Stimulated activated memory B cell treated with anti-CD40 and anti-IgM and Interleukin-4, amounts not matched to agents 10 μg/mL and 1 μg/mL and 100 μg/mL, for 72 hours (primary cell): Measurements from ENCODE around the gene KCNAB1.

Experiments used
- ATAC-seq: fragments of 150-1000 bp; cut with Tn5 transposase; 2 replicates; pipeline ENCODE4 v1.10.0; 2021
- H3K27ac Mint-ChIP-seq: one replicate; pipeline ENCODE4 v1.8.0; 2022; ENCODE audit warnings: mild to moderate bottlenecking, mixed read lengths
- H3K27me3 Mint-ChIP-seq: one replicate; pipeline ENCODE4 v1.8.0; 2022; ENCODE audit warnings: mixed read lengths
- H3K36me3 Mint-ChIP-seq: one replicate; pipeline ENCODE4 v1.8.0; 2022; ENCODE audit warnings: mixed read lengths
- H3K4me1 Mint-ChIP-seq: one replicate; pipeline ENCODE4 v1.8.0; 2022; ENCODE audit warnings: mixed read lengths
- H3K4me3 Mint-ChIP-seq: one replicate; pipeline ENCODE4 v1.8.0; 2022; ENCODE audit warnings: mild to moderate bottlenecking, moderate library complexity, mixed read lengths
- H3K9me3 Mint-ChIP-seq: one replicate; pipeline ENCODE4 v1.8.0; 2022; ENCODE audit warnings: mixed read lengths

KCNAB1 gene

GRCh38 chr3:156412600-156412999 lies 292.2 kb downstream of the KCNAB1 start:
- H3K4me1 Mint-ChIP-seq: no peaks in the 10 kb centered on the region
- H3K27me3 Mint-ChIP-seq: peaks cover 21% of the 10 kb centered on the region
- ATAC-seq: no peak
- H3K4me3 Mint-ChIP-seq: no peak overlapping the region
- no peak overlapping the region for H3K27ac Mint-ChIP-seq
- no peaks in the 10 kb centered on the region for H3K36me3 Mint-ChIP-seq
- H3K9me3 Mint-ChIP-seq: peaks cover 5% of the 10 kb centered on the region

DNA sequence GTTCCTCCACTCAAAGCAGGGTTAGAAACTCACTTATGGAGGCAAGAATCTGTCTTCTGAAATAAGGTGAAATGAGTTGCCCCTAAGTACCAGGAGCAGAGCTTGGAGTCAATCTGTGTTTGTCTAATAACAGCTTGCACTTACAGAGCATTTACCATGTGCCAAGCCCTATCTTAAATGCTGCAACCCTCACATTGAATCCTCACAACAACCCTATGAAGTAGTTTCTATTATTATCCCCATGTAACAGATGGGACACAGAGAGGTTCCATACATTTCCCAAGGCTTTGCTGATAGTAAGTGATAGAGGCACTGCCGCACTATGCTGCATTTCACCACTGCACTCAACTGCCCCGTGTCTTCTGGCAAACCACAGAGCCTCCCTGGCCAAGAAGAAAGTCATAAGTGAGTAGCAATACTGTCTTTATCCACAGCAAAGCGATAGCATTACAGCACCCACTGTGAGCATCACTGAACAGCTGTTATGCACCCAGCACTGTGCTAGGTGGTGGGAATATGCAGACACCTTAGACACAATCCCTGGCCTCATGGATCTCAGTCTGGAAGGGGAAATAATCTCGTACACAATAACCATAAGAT lies 293.0 kb downstream of the KCNAB1 start:
- Mint-ChIP-seq H3K36me3 (no peaks in the 10 kb centered on the region), H3K9me3 (peaks cover 5% of the 10 kb centered on the region), H3K27me3 (peaks cover 21% of the 10 kb centered on the region), H3K4me1 (no peaks in the 10 kb centered on the region), H3K4me3 (no peak overlapping the region), H3K27ac (no peak overlapping the region)
- no peak for ATAC-seq

DNA sequence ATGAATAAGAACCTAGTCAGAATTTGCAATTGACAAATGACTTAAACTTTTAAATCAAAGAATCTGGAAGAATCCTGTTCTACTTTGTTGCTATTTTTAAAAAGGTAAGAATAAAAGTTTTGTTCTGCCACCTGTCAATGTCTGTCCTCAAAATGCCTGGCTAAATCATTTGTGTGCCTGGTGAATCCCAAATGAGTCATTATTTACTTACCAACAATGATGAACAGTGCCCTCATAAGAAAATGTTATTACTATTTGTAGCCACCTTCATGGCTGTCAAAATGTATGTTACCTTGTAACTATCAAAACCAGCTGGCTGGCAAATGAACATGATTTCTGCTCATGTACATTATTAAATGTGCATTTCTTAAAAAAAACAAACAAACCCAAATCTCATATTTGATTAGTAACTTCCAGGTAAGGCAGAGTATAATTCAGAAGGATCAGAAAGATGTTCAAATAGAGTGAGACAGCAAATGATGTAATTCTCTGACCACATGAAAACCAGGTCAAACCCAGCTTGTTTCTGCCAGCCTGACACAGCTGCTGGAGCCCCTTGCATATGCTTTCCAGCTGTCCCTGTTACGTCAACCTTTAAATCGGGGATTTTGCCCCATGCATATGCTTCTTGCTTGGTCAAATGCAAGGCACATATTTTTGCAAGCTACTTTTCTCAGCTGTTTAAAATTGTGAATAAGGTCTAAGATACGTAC lies 296.6 kb downstream of the KCNAB1 start:
- no peak for ATAC-seq
- H3K27ac Mint-ChIP-seq: no peak overlapping the region
- H3K9me3 Mint-ChIP-seq: peaks cover 5% of the 10 kb centered on the region

GRCh38 chr3:156417559-156418132 lies 297.3 kb downstream of the KCNAB1 start:
- ATAC-seq: no peak
- H3K27ac Mint-ChIP-seq: no peak overlapping the region
- peaks cover 5% of the 10 kb centered on the region for H3K9me3 Mint-ChIP-seq

More for the DNA sequence above, 296.6 kb downstream of the KCNAB1 start:
- Mint-ChIP-seq H3K4me1 (no peaks in the 10 kb centered on the region), H3K27me3 (peaks cover 14% of the 10 kb centered on the region), H3K4me3 (no peak overlapping the region), H3K36me3 (no peaks in the 10 kb centered on the region)

DNA sequence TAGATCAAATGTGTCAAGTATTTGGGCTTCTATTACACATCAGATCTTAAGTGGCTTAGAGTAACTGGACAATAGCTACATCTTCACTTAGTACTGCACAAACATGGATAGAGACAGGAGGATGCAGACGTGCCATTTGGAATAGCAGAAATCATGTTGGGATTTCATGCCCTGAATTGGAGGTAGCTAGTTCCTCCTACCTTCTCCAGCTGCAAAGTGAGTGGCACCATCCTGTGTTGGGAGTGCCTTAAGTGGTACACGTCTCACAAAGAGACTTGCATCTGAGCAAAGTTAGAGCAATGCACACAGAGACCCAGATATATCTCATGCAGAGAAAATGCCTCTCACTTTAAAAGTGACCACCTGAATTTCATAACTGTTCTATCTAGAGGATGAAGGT lies 298.1 kb downstream of the KCNAB1 start:
- Mint-ChIP-seq H3K4me3 (no peak overlapping the region), H3K4me1 (no peaks in the 10 kb centered on the region), H3K36me3 (no peaks in the 10 kb centered on the region), H3K27me3 (peaks cover 13% of the 10 kb centered on the region), H3K27ac (no peak overlapping the region), H3K9me3 (peaks cover 5% of the 10 kb centered on the region)
- no peak for ATAC-seq

More at GRCh38 chr3:156417559-156418132, 297.3 kb downstream of the KCNAB1 start:
- Mint-ChIP-seq H3K27me3 (peaks cover 13% of the 10 kb centered on the region), H3K4me1 (no peaks in the 10 kb centered on the region), H3K4me3 (no peak overlapping the region), H3K36me3 (no peaks in the 10 kb centered on the region)

GRCh38 chr3:156421534-156421933 lies 301.2 kb downstream of the KCNAB1 start:
- no peaks in the 10 kb centered on the region for H3K4me1 Mint-ChIP-seq
- peak; percentile 61 for ATAC-seq
- no peaks in the 10 kb centered on the region for H3K27me3 Mint-ChIP-seq
- H3K27ac Mint-ChIP-seq: no peak overlapping the region
- no peak overlapping the region for H3K4me3 Mint-ChIP-seq
- no peaks in the 10 kb centered on the region for H3K9me3 Mint-ChIP-seq
- H3K36me3 Mint-ChIP-seq: no peaks in the 10 kb centered on the region

GRCh38 chr3:156424758-156425157 lies 304.4 kb downstream of the KCNAB1 start:
- Mint-ChIP-seq H3K4me3 (no peak overlapping the region), H3K27me3 (no peaks in the 10 kb centered on the region), H3K27ac (no peak overlapping the region), H3K4me1 (no peaks in the 10 kb centered on the region), H3K36me3 (no peaks in the 10 kb centered on the region), H3K9me3 (no peaks in the 10 kb centered on the region)
- ATAC-seq: no peak

GRCh38 chr3:156425651-156426050 lies 305.3 kb downstream of the KCNAB1 start:
- no peaks in the 10 kb centered on the region for H3K36me3 Mint-ChIP-seq
- no peaks in the 10 kb centered on the region for H3K9me3 Mint-ChIP-seq
- no peaks in the 10 kb centered on the region for H3K27me3 Mint-ChIP-seq

GRCh38 chr3:156429125-156429524 lies 308.7 kb downstream of the KCNAB1 start:
- Mint-ChIP-seq H3K4me1 (no peaks in the 10 kb centered on the region), H3K36me3 (no peaks in the 10 kb centered on the region), H3K27me3 (peaks cover 9% of the 10 kb centered on the region), H3K27ac (no peak overlapping the region), H3K9me3 (no peaks in the 10 kb centered on the region), H3K4me3 (no peak overlapping the region)
- ATAC-seq: no peak

More at GRCh38 chr3:156425651-156426050, 305.3 kb downstream of the KCNAB1 start:
- Mint-ChIP-seq H3K4me3 (no peak overlapping the region), H3K27ac (no peak overlapping the region), H3K4me1 (no peaks in the 10 kb centered on the region)
- ATAC-seq: no peak

DNA sequence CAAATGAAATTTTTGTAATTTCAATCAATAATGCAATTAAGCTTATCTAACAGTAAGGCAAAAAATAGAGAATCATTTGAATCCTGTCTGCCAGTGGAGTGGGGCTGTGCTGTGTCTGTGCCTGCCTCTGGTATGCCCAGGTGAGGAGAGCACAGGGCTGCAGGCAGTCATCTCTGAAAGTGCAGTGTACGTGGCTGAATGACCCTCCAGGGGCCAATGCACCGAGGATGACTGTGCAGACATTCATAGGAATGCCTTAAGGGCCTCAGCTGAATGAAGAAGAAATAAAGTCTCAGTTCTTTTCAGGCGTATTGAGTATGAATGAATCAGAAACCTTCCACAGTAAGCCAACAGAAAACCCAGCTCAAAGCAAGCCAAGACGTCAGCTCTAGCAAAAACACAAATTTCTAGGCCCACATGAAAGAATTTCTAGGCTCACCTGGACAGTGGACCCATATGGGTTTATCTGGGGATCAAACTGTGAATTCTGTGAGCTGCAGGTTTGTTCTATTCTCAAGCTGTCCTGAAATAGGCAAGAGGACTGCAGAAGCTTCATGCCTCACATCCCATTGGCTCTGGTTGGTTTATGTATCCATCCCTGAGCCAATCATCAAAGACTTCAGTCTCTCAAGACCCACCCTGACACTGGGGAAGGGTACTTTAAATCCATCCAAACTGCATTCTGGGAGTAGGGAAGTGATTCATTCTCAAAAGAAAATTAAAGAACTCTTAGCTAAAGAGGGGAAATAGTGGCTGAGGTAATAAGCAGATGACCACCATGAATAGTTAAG lies 311.2 kb downstream of the KCNAB1 start:
- H3K36me3 Mint-ChIP-seq: no peaks in the 10 kb centered on the region
- no peak for ATAC-seq
- peaks cover 11% of the 10 kb centered on the region for H3K27me3 Mint-ChIP-seq
- H3K9me3 Mint-ChIP-seq: no peaks in the 10 kb centered on the region
- H3K4me3 Mint-ChIP-seq: no peak overlapping the region
- no peak overlapping the region for H3K27ac Mint-ChIP-seq
- H3K4me1 Mint-ChIP-seq: no peaks in the 10 kb centered on the region

GRCh38 chr3:156432563-156432962 lies 312.2 kb downstream of the KCNAB1 start:
- Mint-ChIP-seq H3K9me3 (no peaks in the 10 kb centered on the region), H3K27ac (no peak overlapping the region), H3K36me3 (no peaks in the 10 kb centered on the region), H3K27me3 (peaks cover 17% of the 10 kb centered on the region), H3K4me1 (no peaks in the 10 kb centered on the region), H3K4me3 (no peak overlapping the region)
- no peak for ATAC-seq

GRCh38 chr3:156433138-156433537 lies 312.8 kb downstream of the KCNAB1 start:
- Mint-ChIP-seq H3K27me3 (peaks cover 17% of the 10 kb centered on the region), H3K27ac (no peak overlapping the region), H3K36me3 (no peaks in the 10 kb centered on the region), H3K4me3 (no peak overlapping the region), H3K4me1 (no peaks in the 10 kb centered on the region), H3K9me3 (no peaks in the 10 kb centered on the region)
- no peak for ATAC-seq

DNA sequence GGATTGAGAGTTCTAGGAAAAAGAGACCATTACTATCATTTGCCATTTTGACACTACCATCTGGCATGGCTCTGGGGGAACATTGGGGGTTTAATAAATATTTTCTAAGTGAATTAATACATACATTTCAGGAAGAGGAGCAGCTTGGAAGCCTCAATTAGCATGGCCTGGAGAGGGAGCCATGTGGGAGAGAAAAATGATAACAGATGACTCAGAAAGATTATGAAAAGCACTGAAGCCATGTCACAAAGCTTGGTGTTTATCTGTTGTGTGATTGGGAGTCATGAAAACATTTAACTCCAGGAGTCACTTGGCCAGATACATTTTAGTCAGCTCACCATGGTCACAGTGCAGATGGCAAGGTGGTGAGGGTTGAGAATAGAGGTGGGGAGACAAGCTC lies 313.5 kb downstream of the KCNAB1 start:
- Mint-ChIP-seq H3K9me3 (no peaks in the 10 kb centered on the region), H3K27me3 (peaks cover 17% of the 10 kb centered on the region), H3K4me3 (no peak overlapping the region), H3K27ac (no peak overlapping the region), H3K36me3 (no peaks in the 10 kb centered on the region), H3K4me1 (no peaks in the 10 kb centered on the region)
- no peak for ATAC-seq

GRCh38 chr3:156434921-156435320 lies 314.5 kb downstream of the KCNAB1 start:
- Mint-ChIP-seq H3K36me3 (no peaks in the 10 kb centered on the region), H3K27ac (no peak overlapping the region), H3K9me3 (no peaks in the 10 kb centered on the region), H3K4me3 (no peak overlapping the region), H3K27me3 (peaks cover 24% of the 10 kb centered on the region), H3K4me1 (no peaks in the 10 kb centered on the region)
- no peak for ATAC-seq

DNA sequence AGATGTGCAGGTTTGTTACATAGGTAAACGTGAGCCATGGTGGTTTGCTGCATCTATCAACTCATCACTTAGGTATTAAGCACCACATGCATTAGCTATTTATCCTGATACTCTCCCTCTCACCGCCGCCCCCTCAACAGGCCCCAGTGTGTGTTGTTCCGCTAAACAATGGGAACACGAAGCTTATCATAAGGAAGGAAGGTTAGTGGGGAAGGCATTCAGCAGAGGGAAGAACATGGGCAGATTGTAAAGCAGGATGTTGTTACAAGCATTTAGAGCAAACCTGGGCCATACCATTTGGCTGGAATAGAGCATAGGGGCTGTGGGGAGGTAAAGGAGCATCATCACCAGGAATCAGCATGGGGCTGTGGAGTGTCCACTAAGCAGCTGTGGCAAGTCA lies 322.7 kb downstream of the KCNAB1 start:
- H3K27me3 Mint-ChIP-seq: peaks cover 9% of the 10 kb centered on the region
- H3K4me1 Mint-ChIP-seq: peaks cover 12% of the 10 kb centered on the region
- H3K27ac Mint-ChIP-seq: no peak overlapping the region
- H3K36me3 Mint-ChIP-seq: no peaks in the 10 kb centered on the region
- no peak overlapping the region for H3K4me3 Mint-ChIP-seq
- ATAC-seq: no peak
- no peaks in the 10 kb centered on the region for H3K9me3 Mint-ChIP-seq
